ENCODE measurements around the gene CLASRP.

DNA sequence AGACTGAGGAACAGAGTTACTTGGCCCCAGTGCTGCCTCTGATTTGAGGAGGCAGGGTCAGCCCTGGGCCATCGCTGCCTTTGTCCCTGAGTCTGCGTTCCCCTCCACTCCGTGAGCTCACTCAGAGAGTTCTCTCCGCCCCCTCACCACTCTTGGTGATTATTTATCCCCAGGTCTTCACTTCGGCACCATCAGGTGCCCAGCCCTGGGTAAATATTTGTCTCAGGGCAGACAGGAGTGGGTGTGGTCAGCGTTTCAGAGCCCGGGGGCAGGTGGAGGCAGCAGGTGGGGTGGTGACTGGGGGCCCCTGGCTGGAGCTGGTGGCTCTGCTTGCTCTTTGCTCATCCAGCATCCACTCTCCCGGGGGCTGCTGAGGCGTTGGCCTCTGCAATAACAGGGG lies 74.8 kb downstream of the CLASRP start:
- TF ChIP-seq, protein P1, sequence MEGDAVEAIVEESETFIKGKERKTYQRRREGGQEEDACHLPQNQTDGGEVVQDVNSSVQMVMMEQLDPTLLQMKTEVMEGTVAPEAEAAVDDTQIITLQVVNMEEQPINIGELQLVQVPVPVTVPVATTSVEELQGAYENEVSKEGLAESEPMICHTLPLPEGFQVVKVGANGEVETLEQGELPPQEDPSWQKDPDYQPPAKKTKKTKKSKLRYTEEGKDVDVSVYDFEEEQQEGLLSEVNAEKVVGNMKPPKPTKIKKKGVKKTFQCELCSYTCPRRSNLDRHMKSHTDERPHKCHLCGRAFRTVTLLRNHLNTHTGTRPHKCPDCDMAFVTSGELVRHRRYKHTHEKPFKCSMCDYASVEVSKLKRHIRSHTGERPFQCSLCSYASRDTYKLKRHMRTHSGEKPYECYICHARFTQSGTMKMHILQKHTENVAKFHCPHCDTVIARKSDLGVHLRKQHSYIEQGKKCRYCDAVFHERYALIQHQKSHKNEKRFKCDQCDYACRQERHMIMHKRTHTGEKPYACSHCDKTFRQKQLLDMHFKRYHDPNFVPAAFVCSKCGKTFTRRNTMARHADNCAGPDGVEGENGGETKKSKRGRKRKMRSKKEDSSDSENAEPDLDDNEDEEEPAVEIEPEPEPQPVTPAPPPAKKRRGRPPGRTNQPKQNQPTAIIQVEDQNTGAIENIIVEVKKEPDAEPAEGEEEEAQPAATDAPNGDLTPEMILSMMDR (conservative IDR thresholded peaks at IDR 0.05 in 1 of 2, IDR thresholded peaks at IDR 0.05 in 1 of 2; ENCODE audit: low read depth in 1 of 2, low read length in 2 of 2) = no peak
- TF ChIP-seq EZH2 (IDR thresholded peaks at IDR 0.05; ENCODE audit: low read length, missing control alignments) = no peak
